ENCODE measurements around the gene CRYZL1.
A peak's percentile ranks its signal among the peaks of the same experiment; 100 is the strongest.

The CRYZL1 gene

DNA sequence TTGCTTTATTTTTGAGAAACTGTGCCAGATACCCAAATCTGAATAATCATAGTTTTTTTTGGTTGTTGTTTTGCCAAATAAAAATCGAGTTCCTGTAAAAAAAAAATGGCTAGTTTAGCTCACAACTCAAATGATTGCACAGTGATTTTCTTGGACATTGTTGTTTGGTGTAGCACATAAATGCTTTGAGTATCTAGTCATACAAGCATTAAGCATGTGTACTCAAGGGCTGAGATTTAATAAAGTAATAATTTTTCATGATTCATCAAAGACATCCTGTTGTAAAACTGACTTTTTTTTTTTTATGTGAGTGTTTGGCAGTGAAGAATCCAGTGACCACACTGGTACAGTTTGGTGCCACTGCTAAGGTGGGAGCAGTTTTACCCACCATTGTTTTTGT lies 19.6 kb upstream of the CRYZL1 start:
- DNase-seq (ENCODE audit: low spot score) = no peak

DNA sequence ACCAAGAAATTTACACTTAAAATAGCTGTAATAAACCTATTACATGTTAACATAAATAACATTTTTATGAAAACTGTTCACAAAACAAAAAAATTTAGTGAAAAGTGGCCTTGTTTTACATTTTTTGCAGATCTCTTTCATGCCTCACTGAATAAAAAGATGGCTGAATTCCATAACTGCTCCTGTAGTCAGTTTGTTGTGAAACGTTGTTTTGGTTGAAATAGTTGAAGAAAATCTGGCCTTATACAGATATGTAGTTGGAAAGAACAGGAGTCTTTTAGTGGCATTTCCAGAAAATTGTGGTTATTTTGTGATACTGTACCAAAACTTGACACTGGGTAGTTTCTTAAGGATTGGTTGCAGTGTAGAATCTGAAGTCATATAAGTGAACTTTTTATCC lies 18.9 kb upstream of the CRYZL1 start:
- DNase-seq (ENCODE audit: low spot score) = no peak

DNA sequence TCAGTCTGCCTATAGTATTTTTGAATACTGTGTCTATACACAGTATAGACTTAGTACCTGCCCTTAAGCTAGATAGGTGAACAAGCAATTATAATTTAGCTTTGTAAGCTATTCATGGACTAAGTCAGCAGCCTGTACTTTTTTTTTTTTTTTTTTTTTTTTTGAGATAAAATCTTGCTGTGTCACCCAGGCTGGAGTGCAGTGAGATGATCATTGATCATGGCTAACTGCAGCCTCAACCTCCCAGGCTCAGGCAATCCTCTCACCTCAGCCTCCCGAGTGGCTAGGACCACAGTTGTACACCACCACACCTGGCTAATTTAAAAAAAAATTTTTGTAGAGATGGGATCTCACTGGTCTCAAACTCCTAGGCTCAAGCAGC lies 18.0 kb upstream of the CRYZL1 start:
- no peak for DNase-seq (ENCODE audit: low spot score)

DNA sequence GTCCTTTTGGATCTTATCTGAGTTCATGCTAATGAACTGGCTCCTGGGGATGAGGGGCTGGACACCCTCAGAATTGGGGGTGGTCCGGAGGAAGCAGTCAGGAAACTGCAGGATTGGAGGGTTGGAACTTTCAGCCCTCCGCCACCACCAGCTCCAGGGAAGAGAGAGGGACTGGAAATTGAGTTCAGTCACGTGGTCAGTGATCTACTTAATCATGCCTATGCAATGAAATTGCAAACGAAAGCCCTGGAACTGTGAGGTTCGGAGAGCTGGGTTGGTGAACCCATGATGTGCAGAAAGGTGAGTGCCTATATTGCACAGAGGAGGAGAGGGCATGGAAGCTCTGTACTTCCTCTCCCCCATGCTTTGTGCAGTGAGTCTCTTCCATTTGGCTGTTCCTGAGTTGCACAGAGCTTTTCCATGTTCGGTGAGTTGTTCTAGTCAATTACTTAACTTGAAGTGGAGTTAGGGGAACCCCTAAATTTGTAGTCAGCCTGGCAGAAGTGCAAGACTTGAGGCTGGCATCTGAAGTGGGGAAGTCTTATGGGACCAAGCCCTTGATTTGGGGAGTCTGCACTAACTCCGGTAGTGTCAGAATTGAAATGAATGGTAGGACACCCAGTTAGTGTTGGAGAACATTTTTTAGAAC lies 17.5 kb upstream of the CRYZL1 start:
- no peak for DNase-seq (ENCODE audit: low spot score)

DNA sequence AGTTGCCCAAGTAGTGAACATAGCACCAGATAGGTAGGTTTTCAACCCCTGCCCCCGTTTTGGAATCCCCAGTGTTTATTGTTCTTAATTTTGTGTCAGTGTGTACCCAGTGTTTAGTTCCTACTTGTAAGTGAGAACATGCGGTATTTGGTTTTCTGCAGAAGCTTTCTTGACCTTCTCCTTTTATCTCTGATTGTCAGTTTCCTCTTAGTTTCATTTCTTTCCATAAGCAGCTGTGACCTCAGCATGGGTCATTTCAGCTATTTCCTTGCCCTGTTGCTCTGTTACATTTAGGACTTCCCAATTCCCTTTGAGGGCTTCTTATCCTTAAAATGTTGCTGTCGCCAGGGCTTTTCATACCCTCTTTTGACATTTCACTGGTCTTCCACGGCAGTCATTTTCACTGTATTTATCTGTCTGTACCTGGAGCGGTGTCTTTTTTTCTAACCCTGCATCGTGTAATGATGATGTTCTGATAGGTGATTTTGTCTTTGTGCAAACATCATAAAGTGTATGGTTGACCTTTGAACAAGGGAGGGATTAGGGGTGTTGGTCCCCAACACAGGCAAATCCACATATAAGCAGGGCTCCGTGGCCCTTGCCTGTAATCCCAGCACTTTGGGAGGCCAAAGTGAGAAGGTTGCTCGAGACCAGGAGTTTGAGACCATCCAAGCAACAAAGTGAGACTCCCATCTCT lies 15.7 kb upstream of the CRYZL1 start:
- DNase-seq (ENCODE audit: low spot score) = no peak

DNA sequence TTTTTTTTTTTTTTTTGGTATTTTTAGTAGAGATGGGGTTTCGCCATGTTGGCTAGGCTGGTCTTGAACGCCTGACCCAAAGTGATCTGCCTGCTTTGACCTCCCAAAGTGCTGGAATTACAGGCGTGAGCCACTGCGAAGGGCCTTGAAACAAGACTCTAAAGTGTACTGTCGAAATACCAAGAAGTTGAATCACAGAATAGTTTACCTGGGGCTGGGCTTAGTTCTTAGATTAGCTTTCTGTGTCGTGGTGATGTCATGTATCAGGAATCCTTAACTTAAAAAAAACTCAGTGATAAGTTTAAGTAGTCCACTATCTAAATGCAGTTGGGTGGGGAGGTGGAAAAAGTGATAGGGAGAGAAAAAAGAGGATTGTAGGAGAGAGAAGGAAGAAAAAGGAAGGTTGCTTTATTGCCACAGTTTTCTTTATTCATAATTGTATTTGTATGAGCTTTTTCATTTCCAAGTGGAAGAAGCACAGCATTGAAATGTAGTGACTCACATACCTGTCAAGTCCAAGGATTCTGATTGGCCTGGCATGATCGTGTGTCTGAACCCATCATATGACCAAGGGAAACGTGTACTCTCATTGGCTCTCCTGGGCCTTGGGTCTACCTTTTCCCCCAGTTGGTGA lies 14.2 kb upstream of the CRYZL1 start:
- DNase-seq (ENCODE audit: low spot score) = peak; percentile 92

DNA sequence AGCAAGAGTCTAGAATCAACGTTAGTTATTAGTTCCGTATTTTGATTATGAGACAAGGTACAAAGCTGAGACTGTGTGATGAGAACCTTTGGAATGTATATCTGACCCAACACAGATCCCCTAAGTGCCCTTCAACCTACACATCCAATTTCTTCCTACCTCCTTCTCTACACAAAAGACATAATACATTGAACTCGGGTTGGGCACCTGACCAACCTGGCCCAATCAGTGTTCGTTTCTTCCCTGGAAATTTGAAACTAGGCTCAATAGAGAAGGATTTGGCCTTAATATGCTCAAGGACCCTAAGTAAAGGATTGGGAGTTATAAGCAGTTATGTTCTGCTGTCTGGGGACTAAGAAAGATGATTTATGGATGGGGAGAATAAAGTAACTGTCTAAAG lies 12.9 kb upstream of the CRYZL1 start:
- no peak for DNase-seq (ENCODE audit: low spot score)

DNA sequence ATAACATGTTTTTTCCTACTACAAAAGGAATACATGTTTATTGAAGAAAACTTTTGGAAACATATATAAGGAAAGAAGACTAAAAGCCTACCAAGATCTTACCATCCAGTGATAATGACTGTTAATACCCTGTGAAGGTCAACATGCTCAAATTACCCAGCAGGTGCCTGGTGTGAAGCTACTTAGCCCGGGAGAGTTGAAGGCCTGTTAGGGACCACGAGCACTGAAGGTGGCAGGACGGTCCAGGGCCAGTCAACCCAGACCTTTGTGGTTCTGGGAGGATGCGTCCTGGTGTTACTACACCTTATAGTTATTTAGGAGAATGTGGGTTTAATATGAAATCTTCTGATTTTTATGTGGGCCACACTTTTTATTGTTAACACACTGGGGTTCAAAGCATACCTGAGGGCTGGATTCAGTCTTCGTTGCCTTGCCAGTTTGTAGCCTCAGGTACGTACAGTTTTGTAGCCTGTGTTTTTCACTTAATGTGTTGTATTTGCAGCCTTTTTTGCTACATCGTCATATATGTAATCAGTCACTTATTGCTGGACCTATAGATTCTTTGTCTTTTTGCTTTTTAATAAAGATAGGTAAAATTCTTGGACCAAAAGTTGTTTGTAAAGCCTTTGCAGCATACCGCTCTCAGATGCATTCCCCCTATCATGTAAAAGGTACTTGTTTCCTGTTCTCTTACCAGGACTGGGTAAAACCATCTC lies 10.6 kb upstream of the CRYZL1 start:
- no peak for DNase-seq (ENCODE audit: low spot score)

DNA sequence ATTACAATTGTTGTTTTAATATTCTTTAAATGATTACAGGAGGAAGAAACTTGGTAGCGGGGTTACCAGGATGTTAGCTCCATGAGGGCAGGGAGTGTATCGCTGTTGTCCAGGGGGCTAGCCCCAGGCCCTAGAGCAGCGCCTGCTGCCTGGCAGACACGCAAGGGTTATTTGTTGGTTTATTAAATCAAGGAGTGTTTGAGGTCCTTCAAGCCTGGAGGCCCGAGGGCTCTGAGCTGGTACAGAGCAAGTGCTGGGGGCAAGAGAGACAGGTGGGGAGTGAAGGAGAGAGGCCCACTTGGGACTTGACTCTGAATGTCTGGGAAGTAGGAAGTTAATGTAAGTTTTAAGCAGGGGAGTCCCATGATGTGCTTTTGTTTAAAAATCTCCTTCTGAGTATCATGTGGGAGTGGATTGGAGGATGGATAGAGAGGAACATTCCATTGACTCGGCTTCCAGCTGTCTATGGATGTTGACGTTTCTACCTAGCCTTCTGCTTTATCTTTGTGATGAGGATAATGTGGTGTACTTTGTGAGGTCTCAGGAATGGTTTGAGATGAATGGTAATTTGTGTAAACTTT lies 9.5 kb upstream of the CRYZL1 start:
- DNase-seq (ENCODE audit: low spot score) = no peak

DNA sequence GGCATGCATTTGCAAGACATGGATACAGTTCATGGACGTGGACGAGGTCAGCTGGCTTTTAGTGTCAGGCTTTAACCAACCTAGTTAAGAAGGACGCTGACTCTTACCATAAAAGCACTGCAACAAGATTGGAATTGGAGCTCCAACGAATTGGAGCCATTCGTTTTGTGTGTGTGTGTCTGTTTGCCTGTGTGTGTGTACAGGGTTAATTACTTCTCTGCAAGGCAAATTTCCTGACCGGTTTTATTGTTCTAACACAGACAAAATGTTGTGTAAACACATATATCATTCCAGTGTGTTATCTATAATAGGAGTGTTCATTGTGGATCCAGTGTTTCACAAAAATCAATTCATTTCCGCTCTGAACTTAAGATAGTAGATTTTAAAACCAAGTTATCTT lies 8.7 kb upstream of the CRYZL1 start:
- no peak for DNase-seq (ENCODE audit: low spot score)

DNA sequence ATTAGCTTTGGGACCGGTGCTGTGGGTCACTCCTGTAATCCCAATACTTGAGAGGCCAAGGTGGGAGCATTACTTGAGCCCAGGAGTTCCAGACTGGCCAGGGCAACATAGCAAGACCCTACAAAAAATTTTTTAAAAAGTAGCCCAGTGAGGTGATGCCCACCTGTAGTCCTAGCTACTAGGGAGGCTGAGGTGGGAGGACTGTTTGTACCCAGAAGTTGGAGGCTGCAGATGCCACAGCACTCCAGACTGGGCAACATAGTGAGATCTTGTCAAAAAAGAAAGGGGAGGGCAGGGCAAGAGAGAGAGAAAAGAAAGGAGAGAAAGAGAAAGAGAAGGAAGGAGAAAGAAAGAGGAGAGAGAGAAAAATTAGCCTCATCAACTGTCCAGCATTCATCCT lies 7.0 kb upstream of the CRYZL1 start:
- no peak for DNase-seq (ENCODE audit: low spot score)

DNA sequence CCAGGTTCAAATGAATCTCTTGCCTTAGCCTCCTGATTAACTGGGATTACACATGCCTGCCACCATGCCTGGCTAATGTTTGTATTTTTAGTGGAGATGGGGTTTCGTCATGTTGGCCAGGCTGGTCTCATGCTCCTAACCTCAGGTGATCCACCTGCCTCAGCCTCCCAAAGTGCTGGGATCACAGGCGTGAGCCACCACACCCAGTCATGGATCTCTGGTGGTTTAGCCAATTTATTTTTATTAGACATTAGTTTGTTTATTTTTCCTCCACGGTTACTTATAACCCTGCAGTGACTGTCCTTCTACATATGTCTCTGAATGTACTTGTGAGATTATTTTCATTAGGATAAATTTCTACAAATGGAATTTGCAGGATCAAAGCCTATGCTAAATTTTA lies 6.0 kb upstream of the CRYZL1 start:
- no peak for DNase-seq (ENCODE audit: low spot score)

DNA sequence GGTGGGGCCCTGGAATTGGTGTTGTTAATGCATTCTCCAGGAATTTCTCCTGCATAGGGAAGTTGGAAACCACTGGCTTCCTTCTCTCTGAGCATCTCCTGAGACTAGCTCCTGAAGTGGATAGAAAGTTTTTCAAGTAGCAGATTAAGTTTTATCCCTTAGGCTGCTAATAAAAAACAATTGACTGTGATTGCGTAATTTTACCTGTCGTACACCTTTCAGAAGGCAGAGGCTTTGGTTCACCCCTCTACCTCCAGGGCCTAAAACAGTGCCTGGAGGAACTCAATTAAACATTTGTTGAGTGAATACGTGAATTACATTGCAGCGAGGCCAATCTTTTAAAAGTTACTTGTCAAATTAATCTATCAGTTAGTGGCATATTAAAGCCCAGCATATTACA lies 4.2 kb upstream of the CRYZL1 start:
- DNase-seq (ENCODE audit: low spot score) = no peak

DNA sequence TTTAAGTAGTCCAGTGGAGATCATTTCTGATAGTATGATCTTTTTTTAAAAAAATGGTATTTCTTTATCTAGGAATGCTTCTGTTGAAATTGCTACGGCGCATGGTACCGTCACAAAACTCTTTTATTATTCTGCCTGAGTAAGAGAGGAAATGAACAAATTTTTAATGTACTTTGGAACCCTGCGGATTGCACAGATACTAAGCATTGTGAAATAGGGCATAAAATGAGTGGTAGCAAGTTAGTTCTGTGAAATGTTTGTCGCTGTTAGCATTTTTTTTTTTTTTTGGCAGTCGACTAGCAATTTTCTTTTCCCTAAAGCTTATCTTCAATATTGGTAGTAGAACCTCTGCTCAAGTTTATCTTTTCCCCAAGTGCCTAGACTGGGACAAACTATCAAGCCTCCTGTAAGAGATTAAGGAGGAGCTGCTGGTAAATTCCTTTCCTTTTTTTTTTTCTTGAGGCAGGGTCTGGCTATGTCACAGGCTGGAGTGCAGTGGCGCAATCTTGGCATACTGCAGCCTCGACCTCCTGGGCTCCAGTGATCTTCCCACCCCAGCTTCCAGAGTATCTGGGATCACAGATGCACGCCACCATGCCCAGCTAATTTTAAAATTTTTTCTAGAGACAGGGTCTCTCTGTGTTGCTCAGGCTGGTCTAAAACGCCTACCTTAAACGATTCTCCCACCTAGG lies 3.0 kb upstream of the CRYZL1 start:
- DNase-seq (ENCODE audit: low spot score) = no peak

DNA sequence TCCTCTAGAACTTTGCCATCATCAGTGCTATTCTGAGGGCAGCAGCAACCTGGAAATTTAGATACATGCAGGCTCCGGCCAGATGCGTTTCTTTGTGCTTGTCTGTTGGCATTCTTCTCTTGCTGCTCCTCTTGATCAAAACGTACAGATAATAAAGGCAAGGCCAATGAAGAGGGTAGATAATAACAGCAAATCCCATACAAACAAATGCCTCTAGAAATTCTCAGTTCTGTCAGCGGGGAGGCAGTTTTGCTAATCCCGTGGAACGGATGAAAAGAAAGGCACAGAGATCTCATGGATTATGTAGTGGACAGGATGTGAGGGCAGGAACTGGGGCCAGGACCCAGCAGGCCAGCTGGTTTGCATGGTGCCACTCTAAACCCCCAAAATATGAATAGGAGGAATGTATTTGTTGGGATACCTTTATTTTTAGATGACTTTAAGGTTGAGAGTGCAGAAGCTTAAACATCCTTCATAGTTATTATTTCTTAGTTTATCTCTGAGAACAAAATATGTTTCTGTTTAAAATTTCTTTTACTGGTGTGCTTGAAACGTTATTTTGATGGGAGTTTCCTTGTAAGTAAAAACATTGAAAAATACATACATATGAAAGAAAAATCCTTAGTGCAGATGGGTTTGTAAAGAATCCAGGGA lies 2.2 kb upstream of the CRYZL1 start:
- no peak for DNase-seq (ENCODE audit: low spot score)

DNA sequence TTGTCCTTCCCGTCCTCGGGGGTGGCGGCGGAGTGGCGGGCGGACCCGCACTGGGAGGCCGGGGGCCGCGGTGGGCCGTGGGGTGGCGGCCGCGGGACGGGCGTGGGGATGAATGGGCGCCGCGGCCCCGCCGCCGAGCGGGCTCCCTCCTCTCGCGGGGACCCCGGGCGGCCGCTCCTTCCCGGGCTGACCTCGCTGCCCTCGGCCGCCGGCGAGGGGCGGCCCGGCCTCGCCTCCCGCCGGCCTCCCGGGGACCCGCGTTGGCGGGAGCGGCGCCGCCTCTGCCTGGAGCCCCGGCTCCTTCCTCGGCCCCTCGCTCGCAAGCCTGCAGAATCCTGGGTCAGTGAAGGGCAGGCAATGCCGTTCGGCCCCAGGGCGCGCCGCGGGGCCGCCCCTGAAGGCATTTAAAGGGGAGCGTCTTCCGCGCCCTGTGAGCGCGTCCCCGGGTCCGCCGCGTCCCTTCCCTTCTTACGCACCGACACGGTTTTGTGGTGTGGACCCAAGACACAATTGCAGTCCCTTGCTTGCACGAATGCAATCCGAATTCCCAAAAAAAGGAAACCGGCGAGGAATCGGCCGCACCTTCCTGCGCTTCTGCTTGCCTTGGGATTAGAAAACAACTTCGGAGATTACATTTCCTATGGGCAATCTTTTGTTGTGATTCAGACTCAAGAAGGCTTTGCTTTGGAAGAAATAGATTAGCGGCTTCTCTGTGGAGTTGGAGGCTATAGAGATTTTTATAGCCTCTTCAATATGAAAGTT lies 1.5 kb upstream of the CRYZL1 start:
- peak; percentile 40 for DNase-seq (ENCODE audit: low spot score)

DNA sequence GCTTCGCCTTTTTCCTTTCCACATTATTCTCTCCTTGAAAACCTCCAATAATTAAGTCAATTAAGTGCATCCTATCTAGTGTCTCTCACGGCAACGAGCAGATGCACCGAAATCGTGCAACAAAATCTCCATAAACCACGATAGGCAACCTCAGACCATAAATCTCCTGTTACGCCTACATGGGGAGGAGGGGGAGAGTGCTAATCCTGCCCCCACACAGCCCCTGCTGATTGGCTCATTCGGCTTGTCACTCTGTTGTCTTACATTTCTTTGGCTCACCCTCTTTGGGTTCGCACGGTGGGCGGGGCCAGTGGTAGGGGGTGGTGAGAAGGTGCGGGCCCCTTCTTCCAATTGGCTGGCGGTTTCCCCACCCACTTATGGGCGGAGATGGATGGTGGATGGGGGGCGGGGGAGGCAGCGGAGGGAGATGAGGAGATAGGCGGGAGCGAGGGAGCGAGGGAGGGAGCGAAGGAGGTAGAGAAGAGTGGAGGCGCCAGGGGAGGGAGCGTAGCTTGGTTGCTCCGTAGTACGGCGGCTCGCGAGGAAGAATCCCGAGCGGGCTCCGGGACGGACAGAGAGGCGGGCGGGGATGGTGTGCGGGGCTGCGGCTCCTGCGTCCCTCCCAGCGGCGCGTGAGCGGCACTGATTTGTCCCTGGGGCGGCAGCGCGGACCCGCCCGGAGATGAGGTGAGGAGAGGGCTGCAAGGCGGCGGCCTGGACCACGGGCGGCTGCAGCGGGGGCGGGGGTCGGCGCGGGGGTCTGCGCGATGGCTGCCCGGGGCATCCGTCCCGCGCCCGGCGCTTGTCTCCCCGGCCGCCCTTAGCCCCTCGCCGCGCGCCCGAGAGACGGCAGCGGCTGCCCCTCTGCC lies 720 bp upstream of the CRYZL1 start, which contains the start of gene ITSN1:
Gene ITSN1, plus strand, starts transcription at position 475 of the 869 bp plus-strand sequence. CDS start 76,328 bp downstream, outside the sequence.
- DNase-seq (ENCODE audit: low spot score) = peak; percentile 98

DNA sequence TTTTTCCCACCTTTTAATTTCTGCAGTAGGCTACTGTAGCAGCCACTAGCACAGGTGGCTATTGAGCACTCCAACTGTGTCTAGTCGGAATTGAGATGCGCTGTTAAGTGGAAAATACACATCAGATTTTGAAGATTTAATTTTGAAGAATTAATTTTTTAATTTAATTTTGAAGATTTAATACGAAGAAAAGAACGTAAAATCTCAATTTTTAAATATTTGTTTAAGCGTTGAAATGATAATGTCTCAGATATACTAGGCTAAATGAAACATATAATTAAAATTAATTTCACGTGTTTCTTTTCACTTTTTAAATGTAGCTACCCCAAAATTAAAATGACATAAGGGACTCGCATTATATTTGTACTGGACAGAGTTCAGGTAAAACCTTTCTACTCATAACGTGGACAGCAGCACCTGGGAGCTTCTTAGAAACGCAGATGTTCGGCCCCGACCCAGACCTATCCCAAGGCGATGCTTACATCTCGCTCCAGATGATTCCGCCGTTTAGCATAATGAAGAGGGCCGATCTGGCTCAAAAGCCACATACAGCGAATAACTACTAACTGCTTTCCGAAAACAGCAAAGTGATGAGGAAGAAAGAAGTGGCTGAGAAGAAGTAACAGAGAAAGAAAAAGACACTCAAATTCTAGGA lies 717 bp downstream of the CRYZL1 start:
- DNase-seq (ENCODE audit: low spot score) = no peak

DNA sequence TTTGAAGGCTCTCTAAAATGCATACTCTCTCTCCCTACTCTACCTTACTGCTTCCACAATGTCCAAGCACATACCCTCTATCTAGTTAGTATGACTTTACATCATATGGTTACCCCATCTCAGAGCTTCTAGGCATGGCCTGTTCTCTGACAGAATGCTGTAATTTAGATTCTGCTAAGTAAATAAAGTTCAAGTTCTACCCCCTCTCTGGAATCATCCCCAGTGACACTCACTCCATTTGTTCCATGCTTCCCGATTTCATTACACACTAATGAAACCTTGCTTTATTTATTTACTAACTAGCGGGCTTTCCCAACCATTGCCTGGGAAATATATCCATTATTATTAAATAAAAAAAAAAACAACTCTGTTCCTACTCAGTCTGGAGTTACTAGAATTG lies 7.3 kb downstream of the CRYZL1 start:
- DNase-seq (ENCODE audit: low spot score) = no peak
